GM23248 (cell line): ENCODE results near the gene OR5C1. TPM values are rescaled to one million over a fixed set of nuclear protein-coding genes. Genes with fewer than 3 reads are reported as not detected.
"Not testable (repeated sequence)": the region's sequence is repeated elsewhere in the genome, so short reads cannot be mapped to it uniquely, and the experiment has no call there.

Source experiments
- DNase-seq: peaks from one replicate; pipeline ENCODE4 v3.0.0-alpha.2; 2015
- H2AFZ ChIP-seq: fragments of 200-600 bp; sonication (generic); 2 replicates; pipeline ENCODE4 v1.6.1; 2016; ENCODE audit warnings: antibody characterized with exemption
- H3F3A ChIP-seq: fragments of 200-600 bp; sonication (generic); 2 replicates; pipeline ENCODE4 v1.6.1; 2016; ENCODE audit warnings: mild to moderate bottlenecking, antibody characterized with exemption, mixed run types; ENCODE audit not compliant: insufficient read depth
- H3K27ac ChIP-seq: fragments of 200-600 bp; sonication (generic); 2 replicates; pipeline ENCODE4 v1.5.1; 2016; ENCODE audit warnings: mild to moderate bottlenecking
- H3K27me3 ChIP-seq: fragments of 200-600 bp; sonication (generic); replicated peaks from 2 replicates; pipeline ENCODE4 v1.6.1; 2016; ENCODE audit warnings: mild to moderate bottlenecking; ENCODE audit not compliant: insufficient read depth
- H3K36me3 ChIP-seq: fragments of 200-600 bp; sonication (generic); 2 replicates; pipeline ENCODE4 v1.6.1; 2016; ENCODE audit warnings: low read depth, mild to moderate bottlenecking
- H3K4me1 ChIP-seq: fragments of 200-600 bp; sonication (generic); 2 replicates; pipeline ENCODE4 v1.6.1; 2016; ENCODE audit warnings: mild to moderate bottlenecking; ENCODE audit not compliant: insufficient read depth
- H3K4me2 ChIP-seq: fragments of 200-600 bp; sonication (generic); one replicate; pipeline ENCODE4 v1.6.1; 2016; ENCODE audit warnings: mild to moderate bottlenecking; ENCODE audit not compliant: unreplicated experiment
- H3K4me3 ChIP-seq: fragments of 200-600 bp; sonication (generic); 2 replicates; pipeline ENCODE4 v1.5.1; 2016; ENCODE audit warnings: mild to moderate bottlenecking
- H3K79me2 ChIP-seq: fragments of 200-600 bp; sonication (generic); 2 replicates; pipeline ENCODE4 v1.6.1; 2016; ENCODE audit warnings: mild to moderate bottlenecking; ENCODE audit not compliant: insufficient read depth
- H3K9ac ChIP-seq: fragments of 200-600 bp; sonication (generic); 2 replicates; pipeline ENCODE4 v1.6.1; 2016; ENCODE audit warnings: mild to moderate bottlenecking
- H3K9me2 ChIP-seq: fragments of 200-600 bp; sonication (generic); 2 replicates; pipeline ENCODE4 v1.6.1; 2016; ENCODE audit warnings: mixed run types, mild to moderate bottlenecking, moderate library complexity; ENCODE audit not compliant: insufficient read depth
- H3K9me3 ChIP-seq: fragments of 200-600 bp; sonication (generic); one replicate; pipeline ENCODE4 v1.6.1; 2017; ENCODE audit warnings: low read depth
- H4K20me1 ChIP-seq: fragments of 200-600 bp; sonication (generic); 2 replicates; pipeline ENCODE4 v1.6.0; 2016; ENCODE audit not compliant: insufficient read depth
- EZH2 ChIP-seq: fragments of 200-600 bp; sonication (generic); IDR thresholded peaks from 2 replicates; pipeline ENCODE4 v1.6.1; 2018; ENCODE audit warnings: antibody characterized with exemption, mild to moderate bottlenecking; ENCODE audit not compliant: insufficient read depth, poor library complexity, severe bottlenecking
- EZH2phosphoT487 ChIP-seq: fragments of 200-600 bp; sonication (generic); IDR thresholded peaks from 2 replicates; pipeline ENCODE4 v1.6.1; 2018; ENCODE audit warnings: antibody characterized with exemption, moderate library complexity, mild to moderate bottlenecking, low read depth; ENCODE audit not compliant: insufficient read depth
- WGBS, 2 experiments: methylation state at CpG; one replicate each; pipeline ENCODE4 v1.1.6; 2015 to 2017; ENCODE audit warnings: low lambda C conversion rate in 2 of 2, low coverage in 1 of 2; ENCODE audit errors: missing lambda C conversion rate in 2 of 2; 5-methylcytosine and 5-hydroxymethylcytosine counted together
- in situ Hi-C: fragments of 300-500 bp; cut with MboI; formaldehyde crosslinking; loops from 2 replicates; pipeline ENCODE4 v1.15.0; 2020
- polyA plus RNA-seq: library from polyadenylated mRNA; unstranded; fragments of >200 nt; fragmentation: Nextera tagmentation; extraction: Ambion mirVana; gene quantifications from 2 replicates; pipeline ENCODE4 v1.2.1, GENCODE V29; 2016
- total RNA-seq: library from RNA; depleted of rRNA; stranded (reverse); fragments of >200 nt; shearing (Covaris generic); gene quantifications from 2 replicates; pipeline ENCODE4 v1.2.3, GENCODE V29; 2014

OR5C1 gene
- total and polyA plus RNA-seq, 2 experiments from 2014 or later, result not detected

DNA sequence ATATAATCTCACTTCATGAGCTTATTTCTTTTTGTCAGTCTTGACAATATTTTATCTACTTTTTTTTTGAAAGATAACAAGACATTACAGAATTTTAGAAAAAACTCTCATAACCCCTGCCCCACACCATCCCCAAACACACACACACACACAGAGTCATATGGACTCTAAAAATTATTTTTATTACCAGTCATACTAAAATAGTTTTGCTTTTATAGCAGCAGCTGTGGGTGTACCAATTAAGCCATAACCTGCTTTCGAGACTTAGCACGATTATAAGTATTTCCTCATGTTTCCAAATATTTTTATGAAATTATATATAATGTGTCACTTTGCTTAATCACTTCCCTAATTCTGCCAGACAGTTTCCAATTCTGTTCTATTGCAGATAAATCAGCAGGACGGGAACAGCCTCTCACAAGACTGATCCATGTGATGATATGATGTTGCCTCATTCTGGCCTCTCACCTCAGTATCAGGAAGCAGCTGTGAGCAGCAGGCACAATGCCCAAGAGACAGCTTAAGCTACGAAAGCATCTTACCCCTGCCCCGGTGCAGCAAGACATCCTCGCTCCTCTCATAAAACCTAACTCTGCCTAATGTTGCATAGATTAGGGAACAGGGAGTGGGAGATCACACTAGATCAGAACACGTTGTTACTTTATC lies 32.7 kb downstream of the OR5C1 start:
- peaks cover 38% of the 10 kb centered on the region for H3K79me2 ChIP-seq
- H3K4me3 ChIP-seq, result no peak overlapping the region
- H3K27me3 ChIP-seq, result no peaks in the 10 kb centered on the region
- H3K36me3 ChIP-seq, result peaks cover 14% of the 10 kb centered on the region; the same call in 1 of the 2 replicates
- no peaks in the 10 kb centered on the region for H3K9me2 ChIP-seq
- H3K9ac ChIP-seq, result no peak overlapping the region
- TF ChIP-seq EZH2 (no peak), EZH2phosphoT487 (no peak)
- peaks cover 7% of the 10 kb centered on the region; the same call in 1 of the 2 replicates for H3K4me1 ChIP-seq
- H3K9me3 ChIP-seq, result no peaks in the 10 kb centered on the region
- no peak overlapping the region for H2AFZ ChIP-seq
- no peak overlapping the region for H3K27ac ChIP-seq
- H3K4me2 ChIP-seq, result no peak overlapping the region
- no peaks in the 10 kb centered on the region for H4K20me1 ChIP-seq
- WGBS, 2 experiments, result 41 to 55% methylated on average over 7 of the region's 7 CpGs
- no peaks in the 10 kb centered on the region for H3F3A ChIP-seq
- in situ Hi-C loops, result loop anchor here (10.0 to 25.0 kb wide), 2 partner anchors 459 to 697 kb away; partner anchors contain the start of gene PTGS1
- DNase-seq, result no peak

DNA sequence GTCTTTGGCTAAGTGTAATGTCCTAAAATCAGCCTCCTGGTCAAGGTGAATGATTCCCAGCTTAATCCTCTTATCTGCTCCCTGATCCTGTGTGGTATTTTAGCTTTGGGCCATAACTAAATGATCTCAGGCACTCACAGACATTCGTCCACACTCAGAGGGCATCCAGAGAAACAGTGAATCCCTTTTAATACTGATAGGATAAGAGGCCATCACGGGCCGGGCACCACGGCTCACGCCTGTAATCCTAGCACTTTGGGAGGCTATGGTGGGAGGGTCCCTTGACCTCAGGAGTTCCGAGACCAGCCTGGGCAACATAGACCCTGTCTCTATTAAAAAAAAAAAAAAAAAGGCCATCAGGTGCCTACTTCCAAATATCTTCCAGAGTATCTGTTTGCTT lies 33.3 kb downstream of the OR5C1 start:
- Histone ChIP-seq H3K9me3 (no peaks in the 10 kb centered on the region), H3K4me1 (peaks cover 13% of the 10 kb centered on the region), H3K4me3 (no peak overlapping the region), H3K9ac (no peak overlapping the region), H3K4me2 (no peak overlapping the region), H3K36me3 (peaks cover 14% of the 10 kb centered on the region; the same call in 1 of the 2 replicates), H3K79me2 (peaks cover 44% of the 10 kb centered on the region), H3F3A (peaks cover 3% of the 10 kb centered on the region; the same call in 1 of the 2 replicates), H3K27me3 (no peaks in the 10 kb centered on the region), H3K27ac (no peak overlapping the region), H4K20me1 (no peaks in the 10 kb centered on the region), H3K9me2 (no peaks in the 10 kb centered on the region), H2AFZ (no peak overlapping the region)
- TF ChIP-seq EZH2 (no peak), EZH2phosphoT487 (no peak)
- 92 to 94% methylated on average over 6 of the region's 6 CpGs for WGBS, 2 experiments
- no peak for DNase-seq
- in situ Hi-C loops, result loop anchor here (10.0 to 25.0 kb wide), 2 partner anchors 460 to 697 kb away; partner anchors contain the start of gene PTGS1

DNA sequence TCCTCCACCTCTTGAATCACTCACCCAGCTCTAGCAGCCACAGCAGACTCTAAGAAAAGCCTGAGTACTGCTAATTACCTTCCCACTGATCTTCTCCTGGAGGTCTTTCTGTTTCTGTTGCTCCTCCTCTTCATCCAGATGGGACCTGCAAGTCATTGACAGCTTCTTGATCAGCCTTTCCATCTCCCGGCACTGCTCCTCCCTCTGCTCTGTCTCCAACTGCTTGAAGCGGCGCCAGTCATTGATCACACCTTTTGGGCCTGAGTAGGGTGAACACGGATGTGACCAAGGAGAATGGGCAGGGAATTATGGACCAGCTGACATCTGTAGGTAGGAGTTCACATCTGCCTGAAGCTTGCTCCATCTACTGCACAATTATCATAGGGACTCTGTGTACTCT lies 34.2 kb downstream of the OR5C1 start:
- in situ Hi-C loops, result loop anchor here (10.0 to 25.0 kb wide), 2 partner anchors 461 to 698 kb away; partner anchors contain the start of gene PTGS1
- H2AFZ ChIP-seq, result no peak overlapping the region
- TF ChIP-seq EZH2 (no peak), EZH2phosphoT487 (no peak)
- peaks cover 12% of the 10 kb centered on the region; the same call in 1 of the 2 replicates for H3F3A ChIP-seq
- peaks cover 49% of the 10 kb centered on the region for H3K79me2 ChIP-seq
- H3K27me3 ChIP-seq, result no peaks in the 10 kb centered on the region
- no peak for DNase-seq
- H3K9me2 ChIP-seq, result no peaks in the 10 kb centered on the region
- peaks cover 14% of the 10 kb centered on the region; the same call in 1 of the 2 replicates for H3K36me3 ChIP-seq
- no peak overlapping the region for H3K27ac ChIP-seq
- H4K20me1 ChIP-seq, result no peaks in the 10 kb centered on the region
- H3K4me2 ChIP-seq, result no peak overlapping the region
- no peak overlapping the region for H3K4me3 ChIP-seq
- WGBS, 2 experiments, result 84 to 89% methylated on average over 4 of the region's 4 CpGs
- H3K9me3 ChIP-seq, result no peaks in the 10 kb centered on the region
- no peak overlapping the region for H3K9ac ChIP-seq
- peaks cover 16% of the 10 kb centered on the region for H3K4me1 ChIP-seq

DNA sequence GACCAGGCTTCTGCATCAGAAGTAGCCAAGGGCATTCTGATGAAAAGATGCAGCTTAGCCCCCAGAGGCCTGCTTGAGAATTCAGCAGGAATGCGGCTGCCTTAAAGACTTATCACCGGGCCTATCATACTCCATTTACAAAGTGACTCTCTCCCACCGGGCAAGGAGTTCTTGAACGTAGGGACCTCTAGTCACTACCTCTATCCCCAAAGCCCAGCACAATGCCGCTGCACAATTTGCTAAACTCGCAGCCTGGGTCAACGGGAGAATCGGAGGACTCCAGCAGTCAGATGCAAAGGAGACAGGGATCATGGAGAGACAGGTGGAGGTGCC lies 39.0 kb downstream of the OR5C1 start:
- Histone ChIP-seq H3K27ac (peak overlapping the region; percentile 94), H3K36me3 (peaks cover 8% of the 10 kb centered on the region; the same call in 1 of the 2 replicates), H3K4me2 (peak overlapping the region; percentile 93), H3K4me3 (peak overlapping the region; percentile 100), H3K79me2 (peaks cover 47% of the 10 kb centered on the region), H3K9ac (peak overlapping the region; percentile 96), H3K9me3 (no peaks in the 10 kb centered on the region), H3K27me3 (no peaks in the 10 kb centered on the region), H2AFZ (peak overlapping the region; percentile 100), H4K20me1 (no peaks in the 10 kb centered on the region), H3F3A (peaks cover 13% of the 10 kb centered on the region; the same call in 1 of the 2 replicates), H3K9me2 (no peaks in the 10 kb centered on the region), H3K4me1 (peaks cover 10% of the 10 kb centered on the region)
- peak; percentile 74 for DNase-seq
- TF ChIP-seq EZH2 (no peak), EZH2phosphoT487 (no peak)
- in situ Hi-C loops, result loop anchor here (10.0 kb wide), 1 partner anchor 703 kb away; no protein-coding TSS in a partner anchor
- 1% methylated on average over 8 of the region's 8 CpGs for WGBS, 2 experiments

DNA sequence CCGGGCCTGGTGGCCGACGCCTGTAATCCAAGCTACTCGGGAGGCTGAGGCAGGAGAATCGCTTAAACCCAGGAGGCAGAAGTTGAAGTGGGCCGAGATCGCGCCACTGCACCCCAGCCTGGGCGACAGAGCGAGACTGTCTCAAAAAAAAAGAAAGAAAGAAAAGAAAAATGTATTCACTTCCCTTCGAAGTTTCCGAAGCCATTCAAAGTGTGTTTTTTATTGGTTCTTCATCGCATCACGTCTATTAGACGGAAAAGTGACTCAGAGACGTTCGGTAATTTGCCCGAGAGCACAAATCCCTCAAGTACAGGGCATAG lies 40.2 kb downstream of the OR5C1 start:
- 70 to 75% methylated on average over 17 to 18 of the region's 18 CpGs for WGBS, 2 experiments
- in situ Hi-C loops, result loop anchor here (10.0 kb wide), 1 partner anchor 704 kb away; no protein-coding TSS in a partner anchor
- H3K9me3 ChIP-seq, result not testable (repeated sequence)

More for the DNA sequence above, 40.2 kb downstream of the OR5C1 start:
- not testable (repeated sequence) for H3K4me1 ChIP-seq, H3K27me3 ChIP-seq, H3K9me2 ChIP-seq, DNase-seq, H3K36me3 ChIP-seq, H4K20me1 ChIP-seq
- peaks cover 37% of the 10 kb centered on the region for H3K79me2 ChIP-seq
- peaks cover 13% of the 10 kb centered on the region; the same call in 1 of the 2 replicates for H3F3A ChIP-seq
- peak overlapping the region; percentile 96 for H3K9ac ChIP-seq
- H2AFZ ChIP-seq, result peak overlapping the region; percentile 100
- peak overlapping the region; percentile 93 for H3K4me2 ChIP-seq
- peak overlapping the region; percentile 100 for H3K4me3 ChIP-seq
- H3K27ac ChIP-seq, result peak overlapping the region; percentile 94
